ENCODE data around the gene CD63.
A peak's percentile ranks its signal among the peaks of the same experiment; 100 is the strongest.

- no peak for TF ChIP-seq POLR2A (IDR thresholded peaks at IDR 0.05)
- peak; percentile 56 to 99 (median 89) for TF ChIP-seq CTCF (IDR thresholded peaks at IDR 0.05)
Measured at GRCh38 chr12:55736780-55737580, 8.2 kb upstream of the CD63 start.

Measured in body of pancreas (tissue), 4 donors.